ENCODE measurements around the gene BRDT.

- no peak for TF ChIP-seq CTCF (IDR thresholded peaks at IDR 0.05; ENCODE audit: insufficient read depth, low read length)
- no peak for TF ChIP-seq POLR2AphosphoS5 (IDR thresholded peaks at IDR 0.05; ENCODE audit: low read depth)
- no peak for TF ChIP-seq REST (IDR thresholded peaks at IDR 0.05; ENCODE audit: insufficient replicate concordance, low read depth)
- TF ChIP-seq GABPA (IDR thresholded peaks at IDR 0.05; ENCODE audit: low read depth) = no peak
- TF ChIP-seq SPI1 (IDR thresholded peaks at IDR 0.05; ENCODE audit: borderline replicate concordance, low read depth) = no peak
Observed at GRCh38 chr1:91912266-91912665, 36.9 kb upstream of the BRDT start.
